OCI-LY7 (cell line): Measurements from ENCODE around the gene SPATA24. TPM values are rescaled to one million over a fixed set of nuclear protein-coding genes. Genes with fewer than 3 reads are reported as not detected.
"Not testable (repeated sequence)": the region's sequence is repeated elsewhere in the genome, so short reads cannot be mapped to it uniquely, and the experiment has no call there.

ENCODE experiments used
- BruUV-seq: library from RNA; stranded (reverse); fragments of 400-500 nt; replicated peaks from 2 replicates; lab custom pipeline; 2021; lab: Mats Ljungman, UMichigan
- CTCF ChIA-PET: fragments of 300-600 bp; sonication (Branson Sonifier 250); formaldehyde crosslinking; loops from one replicate; lab custom pipeline; 2022; ENCODE audit warnings: antibody characterized with exemption; ENCODE audit not compliant: unreplicated experiment; lab: Charles Lee
- POLR2A ChIA-PET: fragments of 300-600 bp; sonication (Branson Sonifier 250); formaldehyde crosslinking; loops from one replicate; lab custom pipeline; 2022; ENCODE audit warnings: antibody characterized with exemption; lab: Charles Lee
- DNase-seq: peaks from one replicate; pipeline ENCODE4 v3.0.0-alpha.2; 2015; ENCODE audit warnings: low spot score
- H2AFZ ChIP-seq: fragments of 200-600 bp; sonication (generic), shearing (Covaris generic); 2 replicates; pipeline ENCODE4 v1.6.1; 2014; ENCODE audit warnings: mild to moderate bottlenecking, antibody characterized with exemption, low read length, moderate library complexity
- H3K27ac ChIP-seq: fragments of 200-600 bp; sonication (generic); 2 replicates; pipeline ENCODE4 v1.5.1; 2014; ENCODE audit warnings: mixed run types, low read depth, mild to moderate bottlenecking, moderate library complexity, low read length, inconsistent platforms; ENCODE audit not compliant: poor library complexity, severe bottlenecking
- H3K36me3 ChIP-seq: fragments of 200-600 bp; sonication (generic); 2 replicates; pipeline ENCODE4 v1.6.1; 2014; ENCODE audit warnings: mild to moderate bottlenecking, antibody characterized with exemption, low read length, moderate library complexity, mixed read lengths; ENCODE audit not compliant: insufficient read depth
- H3K4me1 ChIP-seq: fragments of 200-600 bp; sonication (generic); 2 replicates; pipeline ENCODE4 v1.5.1; 2014; ENCODE audit warnings: mild to moderate bottlenecking, low read length; ENCODE audit not compliant: insufficient read depth, poor library complexity, severe bottlenecking
- H3K4me2 ChIP-seq: fragments of 200-600 bp; sonication (generic); 2 replicates; pipeline ENCODE4 v1.6.1; 2014; ENCODE audit warnings: mild to moderate bottlenecking, low read length
- H3K4me3 ChIP-seq: fragments of 200-600 bp; sonication (generic); 2 replicates; pipeline ENCODE4 v1.5.1; 2014; ENCODE audit warnings: mild to moderate bottlenecking, low read depth, low read length; ENCODE audit not compliant: poor library complexity, severe bottlenecking
- H3K79me2 ChIP-seq: fragments of 200-600 bp; sonication (generic); 2 replicates; pipeline ENCODE4 v1.6.1; 2016; ENCODE audit warnings: low read depth, mild to moderate bottlenecking, low read length, moderate library complexity, mixed read lengths; ENCODE audit not compliant: insufficient read depth
- H3K9me2 ChIP-seq: fragments of 200-600 bp; sonication (generic); 2 replicates; pipeline ENCODE4 v1.6.1; 2016; ENCODE audit warnings: mild to moderate bottlenecking, low read length, mixed read lengths; ENCODE audit not compliant: insufficient read depth
- H3K9me3 ChIP-seq: fragments of 200-600 bp; sonication (generic); 2 replicates; pipeline ENCODE4 v1.6.1; 2014; ENCODE audit warnings: mild to moderate bottlenecking, mixed run types, low read length, mixed read lengths
- H4K20me1 ChIP-seq: fragments of 200-600 bp; sonication (generic); 2 replicates; pipeline ENCODE4 v1.6.1; 2014; ENCODE audit warnings: mild to moderate bottlenecking, antibody characterized with exemption, low read length, moderate library complexity, mixed read lengths; ENCODE audit not compliant: insufficient read depth
- CTCF ChIP-seq: fragments of 200-600 bp; sonication (generic); conservative IDR thresholded peaks from 2 replicates; pipeline ENCODE4 v1.5.1; 2014; ENCODE audit warnings: mild to moderate bottlenecking, antibody characterized with exemption, low read length, moderate library complexity, mixed read lengths
- EZH2phosphoT487 ChIP-seq: fragments of 200-600 bp; sonication (generic); IDR thresholded peaks from 2 replicates; pipeline ENCODE4 v1.6.1; 2018; ENCODE audit warnings: low read depth, borderline replicate concordance, mild to moderate bottlenecking, mixed run types, antibody characterized with exemption, low read length, moderate library complexity, mixed read lengths
- intact Hi-C: fragments of 100-400 bp; cut with micrococcal nuclease; formaldehyde crosslinking; loops from one replicate; pipeline ENCODE4 v1.10.0; 2022; ENCODE audit not compliant: unreplicated experiment
- total RNA-seq, 2 experiments: library from RNA; depleted of rRNA in 1 of 2; stranded (reverse); fragments of >200 nt in 1 of 2; shearing (Covaris generic) in 1 of 2; gene quantifications; 2 replicates each; pipeline ENCODE4 v1.2.3, GENCODE V29; 2014 to 2022

The SPATA24 gene
- total RNA-seq, 2 experiments from 2014 or later, result 9.4 to 12.0 TPM

- Histone ChIP-seq H3K9me3 (no peaks in the 10 kb centered on the region), H2AFZ (no peak overlapping the region), H3K27ac (no peak overlapping the region), H3K4me3 (no peak overlapping the region), H3K4me2 (no peak overlapping the region), H3K79me2 (no peaks in the 10 kb centered on the region), H3K9me2 (no peaks in the 10 kb centered on the region), H3K36me3 (no peaks in the 10 kb centered on the region), H3K4me1 (peaks cover 11% of the 10 kb centered on the region), H4K20me1 (no peaks in the 10 kb centered on the region)
- intact Hi-C loops, result no loop called here
- TF ChIP-seq CTCF (no peak), EZH2phosphoT487 (no peak)
- CTCF ChIA-PET, result no interaction called here
- no TSS peak for BruUV-seq
- POLR2A ChIA-PET, result interaction anchor here (0.8 kb wide), 1 partner anchor 9 kb away, joined by 5 read pairs; no protein-coding TSS in a partner anchor
- DNase-seq, result no peak
Measured at GRCh38 chr5:139445325-139446170, 41.7 kb upstream of the SPATA24 start.

DNA sequence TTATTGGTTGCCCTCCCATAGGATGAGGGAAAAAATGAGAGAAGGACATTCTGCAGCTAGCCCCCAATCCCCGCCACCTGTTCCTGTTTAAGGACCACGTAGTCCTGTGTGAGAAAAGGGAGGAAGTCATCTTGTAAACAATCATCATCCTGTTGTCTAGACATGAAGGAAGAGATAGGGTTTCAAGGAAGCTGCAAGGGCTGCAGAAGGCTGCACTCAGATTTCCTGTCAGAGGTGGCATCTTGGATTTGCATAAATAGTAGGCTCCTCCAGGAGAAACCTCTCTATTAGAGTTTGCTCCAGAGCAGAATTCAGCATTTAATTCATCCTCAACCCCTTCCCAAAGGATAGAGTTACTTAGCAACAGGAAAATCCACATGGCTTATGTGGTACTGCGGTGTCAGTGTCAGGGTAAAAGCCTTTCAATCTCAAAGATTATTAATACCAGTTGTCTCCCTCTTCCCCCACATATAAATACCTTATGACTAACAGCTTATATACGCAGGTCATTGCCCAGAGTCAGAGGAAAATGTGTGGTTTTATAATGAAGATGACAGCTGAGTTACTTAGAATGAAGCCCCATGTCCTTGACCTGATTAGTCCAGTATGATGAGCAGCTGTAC, 40.1 kb upstream of the SPATA24 start:
- Histone ChIP-seq H3K79me2 (no peaks in the 10 kb centered on the region), H3K9me3 (no peaks in the 10 kb centered on the region), H3K4me3 (no peak overlapping the region), H3K27ac (no peak overlapping the region), H3K4me1 (peaks cover 17% of the 10 kb centered on the region), H3K9me2 (no peaks in the 10 kb centered on the region), H4K20me1 (no peaks in the 10 kb centered on the region), H3K36me3 (no peaks in the 10 kb centered on the region), H3K4me2 (peak overlapping the region; percentile 34; the same call in 1 of the 2 replicates), H2AFZ (peak overlapping the region; percentile 18; the same call in 1 of the 2 replicates)
- intact Hi-C loops, result no loop called here
- ChIA-PET CTCF (no interaction called here), POLR2A (interaction anchor here (1.0 to 1.1 kb wide), 2 partner anchors 11 to 190 kb away, joined by 3 read pairs; no protein-coding TSS in a partner anchor)
- DNase-seq, result peak; percentile 18
- no TSS peak for BruUV-seq
- TF ChIP-seq EZH2phosphoT487, result no peak
- TF ChIP-seq CTCF, result no peak

- DNase-seq, intact Hi-C loops, BruUV-seq: not testable (repeated sequence)
Measured at GRCh38 chr5:139440416-139440815, 36.5 kb upstream of the SPATA24 start.

More at GRCh38 chr5:139440416-139440815, 36.5 kb upstream of the SPATA24 start:
- H2AFZ ChIP-seq, H3K79me2 ChIP-seq, H3K4me2 ChIP-seq, H3K27ac ChIP-seq, H3K36me3 ChIP-seq, H3K9me3 ChIP-seq, H3K4me3 ChIP-seq, H4K20me1 ChIP-seq, H3K9me2 ChIP-seq, CTCF ChIA-PET: not testable (repeated sequence)
- peaks cover 22% of the 10 kb centered on the region for H3K4me1 ChIP-seq
- POLR2A ChIA-PET, result interaction anchor here (0.9 kb wide), 1 partner anchor 125 kb away, joined by 3 read pairs; no protein-coding TSS in a partner anchor
